GM19452 (cell line): ENCODE measurements around the gene CD274.
"Not testable (repeated sequence)": the region's sequence is repeated elsewhere in the genome, so short reads cannot be mapped to it uniquely, and the experiment has no call there.

Experiments used
- ATAC-seq: cut with Tn5 transposase; IDR thresholded peaks from one replicate; pipeline ENCODE4 v1.9.1; 2021; ENCODE audit not compliant: unreplicated experiment

Gene CD274

GRCh38 chr9:5460157-5460556 lies 9.8 kb downstream of the CD274 start:
- no peak for ATAC-seq

DNA sequence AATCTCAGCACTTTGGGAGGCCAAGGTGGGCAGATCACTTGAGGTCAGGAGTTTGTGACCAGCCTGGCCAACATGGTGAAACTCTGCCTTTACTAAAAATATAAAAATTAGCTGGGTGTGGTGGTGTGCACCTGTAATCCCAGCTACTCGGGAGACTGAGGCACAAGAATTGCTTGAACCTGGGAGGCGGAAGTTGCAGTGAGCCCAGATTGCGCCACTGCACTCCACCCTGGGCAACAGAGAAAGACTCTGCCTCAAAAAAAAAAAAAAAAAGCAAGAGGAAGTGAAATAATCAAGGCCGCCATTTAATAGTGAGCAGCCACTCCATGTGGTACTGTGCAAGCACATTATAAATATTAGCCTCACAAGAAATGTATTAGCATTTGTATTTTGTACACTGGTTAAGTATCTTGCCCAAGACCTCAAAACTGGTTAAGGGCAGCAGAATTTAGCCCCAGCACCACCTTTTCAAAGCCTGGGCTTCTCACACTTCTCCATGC lies 14.5 kb downstream of the CD274 start:
- not testable (repeated sequence) for ATAC-seq

GRCh38 chr9:5466005-5466404 lies 15.7 kb downstream of the CD274 start:
- ATAC-seq, result no peak

DNA sequence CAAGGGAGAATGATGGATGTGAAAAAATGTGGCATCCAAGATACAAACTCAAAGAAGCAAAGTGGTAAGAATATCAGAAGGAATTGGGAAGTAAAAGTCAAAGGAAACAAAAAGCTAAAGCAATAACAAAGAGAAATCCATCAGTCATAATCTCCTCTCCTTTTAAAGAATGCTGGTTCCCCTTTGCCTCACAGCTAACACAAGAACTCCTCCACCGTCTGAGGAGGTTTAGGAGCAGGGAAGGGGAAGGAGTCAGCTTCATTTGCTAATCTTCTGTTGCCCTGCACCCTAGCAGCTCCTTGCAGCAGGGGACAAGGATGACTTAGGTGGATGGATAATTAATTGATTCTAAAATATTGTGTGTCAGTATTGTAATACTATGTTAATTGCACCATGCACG lies 16.4 kb downstream of the CD274 start:
- ATAC-seq, result no peak

- no peak for ATAC-seq
Measured at GRCh38 chr9:5468850-5469249, 18.5 kb downstream of the CD274 start.

- no peak for ATAC-seq
Measured at GRCh38 chr9:5470122-5470521, 19.8 kb downstream of the CD274 start.

DNA sequence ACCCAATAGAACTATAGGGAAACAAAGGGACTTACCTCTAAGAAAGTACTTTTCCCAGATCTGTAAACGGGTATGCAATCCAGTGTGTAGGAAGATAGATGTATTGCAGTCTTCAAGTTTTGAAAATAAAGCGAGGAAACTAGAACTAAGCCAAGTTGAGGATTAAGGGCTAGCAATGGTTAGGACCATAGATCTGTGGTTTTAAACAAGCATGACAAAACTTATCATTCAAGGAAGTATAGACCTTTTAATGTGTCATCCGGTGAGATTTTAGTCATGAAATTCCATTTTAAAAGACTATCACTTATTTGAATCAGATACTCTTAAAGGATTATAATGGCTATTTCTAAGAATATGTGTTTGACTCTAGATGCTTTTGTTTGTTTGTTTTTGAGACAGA lies 20.5 kb downstream of the CD274 start:
- ATAC-seq, result no peak

GRCh38 chr9:5475611-5476010 lies 25.3 kb downstream of the CD274 start:
- ATAC-seq, result not testable (repeated sequence)

DNA sequence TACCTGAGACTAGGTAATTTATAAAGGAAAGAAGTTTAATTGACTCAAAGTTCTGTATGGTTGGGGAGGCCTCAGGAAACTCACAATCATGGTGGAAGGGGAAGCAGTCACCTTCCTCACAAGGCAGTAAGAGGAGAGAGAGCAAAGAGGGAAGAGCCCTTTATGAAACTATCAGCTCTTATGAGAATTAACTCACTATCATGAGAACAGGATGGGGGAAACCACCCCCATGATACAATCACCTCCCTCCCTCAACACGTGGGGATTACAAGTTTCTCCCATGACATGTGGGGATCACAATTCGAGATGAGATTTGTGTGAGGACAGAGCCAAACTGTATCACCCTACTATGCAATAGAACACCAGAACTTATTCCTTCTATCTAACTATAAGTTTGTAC lies 27.9 kb downstream of the CD274 start:
- no peak for ATAC-seq

- peak; percentile 55 for ATAC-seq
Measured at GRCh38 chr9:5479994-5480694, 29.8 kb downstream of the CD274 start.

- no peak for ATAC-seq
Measured at GRCh38 chr9:5480919-5481318, 30.6 kb downstream of the CD274 start.

GRCh38 chr9:5481322-5482040 lies 31.1 kb downstream of the CD274 start:
- no peak for ATAC-seq

- ATAC-seq, result no peak
Measured at GRCh38 chr9:5482194-5482593, 31.9 kb downstream of the CD274 start.

DNA sequence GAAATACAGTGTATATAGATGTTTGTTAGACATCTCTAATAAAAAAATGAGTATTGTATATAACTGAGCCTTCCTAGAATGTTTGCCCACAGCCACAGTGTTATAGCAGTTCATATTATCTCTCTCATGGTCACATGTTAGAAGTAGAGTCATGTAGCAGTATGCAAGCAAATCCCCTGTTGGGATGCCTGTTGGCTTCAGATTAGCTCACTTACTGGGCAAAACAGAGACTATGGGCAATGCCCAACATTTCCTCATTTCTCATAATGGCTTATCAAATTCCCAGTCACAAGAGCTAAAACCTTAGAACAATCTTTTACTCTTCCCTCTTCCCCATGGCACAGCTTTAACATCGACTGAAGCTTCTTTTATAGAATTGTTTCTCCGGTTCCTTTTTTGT lies 33.0 kb downstream of the CD274 start:
- no peak for ATAC-seq

GRCh38 chr9:5485378-5486085 lies 35.2 kb downstream of the CD274 start:
- ATAC-seq, result no peak

DNA sequence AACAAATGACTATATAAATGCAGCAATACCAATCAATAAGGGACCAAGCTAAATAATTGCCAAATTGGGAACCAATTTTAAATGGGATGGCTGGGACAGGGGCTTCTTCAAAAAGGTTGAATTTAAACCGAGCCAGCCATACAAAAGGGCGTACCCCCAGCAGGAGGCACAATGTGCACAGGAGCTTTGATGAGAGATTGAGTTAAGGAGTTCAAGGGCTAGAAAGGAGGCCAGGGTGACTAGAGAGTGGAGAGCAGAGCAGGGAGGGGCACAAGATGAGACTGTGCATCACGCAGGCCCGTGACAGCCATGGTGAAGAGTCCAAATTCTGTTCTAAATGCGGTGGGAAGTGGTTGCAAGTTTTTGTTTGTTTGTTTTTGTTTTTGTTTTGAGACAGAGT lies 36.6 kb downstream of the CD274 start:
- ATAC-seq, result no peak

GRCh38 chr9:5488221-5489008 lies 38.1 kb downstream of the CD274 start:
- no peak for ATAC-seq

GRCh38 chr9:5489630-5490490 lies 39.5 kb downstream of the CD274 start:
- no peak for ATAC-seq

GRCh38 chr9:5492965-5493678 lies 42.8 kb downstream of the CD274 start:
- peak; percentile 28 for ATAC-seq
